GM12878 (cell line): ENCODE results near the gene IPCEF1. TPM values are rescaled to one million over a fixed set of nuclear protein-coding genes. Genes with fewer than 3 reads are reported as not detected.

Experiments used
- ATAC-seq: fragments of 200-7000 bp; cut with Tn5 transposase; 3 replicates; pipeline ENCODE4 v1.9.1; 2020; ENCODE audit warnings: mild to moderate bottlenecking, moderate library complexity
- BruUV-seq: library from RNA; stranded (reverse); fragments of 400-500 nt; replicated peaks from 2 replicates; lab custom pipeline; 2021; lab: Mats Ljungman, UMichigan
- CTCF ChIA-PET: fragments of 300-600 bp; sonication (Branson Sonifier 250); formaldehyde crosslinking; extraction: SDS; loops from one replicate; lab custom pipeline; 2021; ENCODE audit warnings: inconsistent platforms; lab: Yijun Ruan, JAX
- POLR2A ChIA-PET: fragments of 350-600 bp; formaldehyde crosslinking; extraction: SDS; loops from one replicate; lab custom pipeline; 2021; ENCODE audit warnings: inconsistent platforms; lab: Charles Lee
- RAD21 ChIA-PET: fragments of 300-600 bp; sonication (Branson Sonifier 250); formaldehyde crosslinking; loops from one replicate; lab custom pipeline; 2023; ENCODE audit warnings: antibody characterized with exemption; ENCODE audit not compliant: unreplicated experiment; lab: Charles Lee
- SMC1A ChIA-PET: fragments of 300-600 bp; sonication (Branson Sonifier 250); formaldehyde crosslinking; loops from one replicate; lab custom pipeline; 2023; ENCODE audit not compliant: unreplicated experiment, uncharacterized antibody; lab: Charles Lee
- DNase-seq: peaks from one replicate; pipeline ENCODE4 v3.0.0-alpha.2; 2011; ENCODE audit warnings: low read depth, low spot score
- FAIRE-seq: peaks from 3 replicates; lab custom pipeline; 2011; peaks lifted over from hg19 to GRCh38; lab: Jason Lieb, UNC
- H2AFZ ChIP-seq: 2 replicates; pipeline ENCODE4 v1.6.0; 2011; ENCODE audit warnings: low read depth, low read length, control low read depth; ENCODE audit not compliant: control insufficient read depth
- H3K27ac ChIP-seq: 2 replicates; pipeline ENCODE4 v1.5.1; 2011; ENCODE audit warnings: control low read depth; ENCODE audit not compliant: control insufficient read depth, insufficient read depth
- H3K27me3 ChIP-seq, 2 experiments: replicated peaks in 1 of 2; 2 replicates each; pipeline versions ENCODE4 v1.6.0 to v1.6.1; 2011; ENCODE audit warnings: low read length in 1 of 2; ENCODE audit not compliant: control insufficient read depth in 2 of 2, insufficient read depth in 2 of 2
- H3K36me3 ChIP-seq, 2 experiments: 2 replicates each; pipeline ENCODE4 v1.5.1; 2011; ENCODE audit warnings: low read length in 1 of 2; ENCODE audit not compliant: control insufficient read depth in 2 of 2, insufficient read depth in 2 of 2
- H3K4me1 ChIP-seq: 2 replicates; pipeline ENCODE4 v1.6.1; 2011; ENCODE audit warnings: mild to moderate bottlenecking, low read length, moderate library complexity, mixed read lengths; ENCODE audit not compliant: control insufficient read depth, insufficient read depth
- H3K4me2 ChIP-seq: 2 replicates; pipeline ENCODE4 v1.6.0; 2011; ENCODE audit warnings: control low read depth; ENCODE audit not compliant: control insufficient read depth, insufficient read depth
- H3K4me3 ChIP-seq: fragments of 200-600 bp; sonication (generic); 2 replicates; pipeline ENCODE4 v1.5.1; 2016
- H3K79me2 ChIP-seq: 2 replicates; pipeline ENCODE4 v1.6.0; 2011; ENCODE audit warnings: low read length; ENCODE audit not compliant: control insufficient read depth, insufficient read depth
- H3K9ac ChIP-seq: 2 replicates; pipeline ENCODE4 v1.8.0; 2011; ENCODE audit warnings: low read length, control low read depth, mixed read lengths; ENCODE audit not compliant: control insufficient read depth, insufficient read depth
- H3K9me3 ChIP-seq: replicated peaks from 3 replicates; pipeline ENCODE4 v1.5.1; 2011; ENCODE audit warnings: mild to moderate bottlenecking, low read length; ENCODE audit not compliant: control insufficient read depth, insufficient read depth
- H4K20me1 ChIP-seq: 2 replicates; pipeline ENCODE4 v1.6.0; 2011; ENCODE audit not compliant: control insufficient read depth, insufficient read depth
- CEBPB ChIP-seq, 2 experiments: fragments of 150-350 bp in 1 of 2; IDR thresholded peaks; 2 replicates each; pipeline ENCODE4 v1.6.1; 2012 to 2014; ENCODE audit warnings: low read depth in 2 of 2, low read length in 2 of 2, borderline replicate concordance in 1 of 2, inconsistent platforms in 1 of 2
- CHD2 ChIP-seq: IDR thresholded peaks from 2 replicates; pipeline ENCODE4 v1.6.1; 2011; ENCODE audit warnings: low read depth, low read length, improper control_type of control experiment, borderline replicate concordance
- ETV6 ChIP-seq, 2 experiments: fragments of 450-650 bp in 1 of 2; IDR thresholded peaks in 1 of 2; conservative IDR thresholded peaks in 1 of 2; 2 replicates each; pipeline ENCODE4 v1.6.1; 2014; ENCODE audit warnings: antibody characterized with exemption in 1 of 2, borderline replicate concordance in 1 of 2, low read depth in 1 of 2, mild to moderate bottlenecking in 1 of 2, moderate library complexity in 1 of 2
- HCFC1 ChIP-seq: fragments of 150-350 bp; IDR thresholded peaks from 2 replicates; pipeline ENCODE4 v1.6.1; 2014; ENCODE audit warnings: low read length
- MEF2B ChIP-seq: fragments of 450-650 bp; IDR thresholded peaks from 2 replicates; pipeline ENCODE4 v1.6.1; 2018; ENCODE audit warnings: mild to moderate bottlenecking, moderate library complexity; ENCODE audit not compliant: partially characterized antibody, poor library complexity, severe bottlenecking
- MTA3 ChIP-seq: IDR thresholded peaks from 2 replicates; pipeline ENCODE4 v1.6.1; 2012; ENCODE audit warnings: low read length, inconsistent platforms, borderline replicate concordance
- NFYB ChIP-seq: IDR thresholded peaks from 2 replicates; pipeline ENCODE4 v1.6.1; 2011; ENCODE audit warnings: low read depth, mild to moderate bottlenecking, low read length, improper control_type of control experiment, moderate library complexity; ENCODE audit not compliant: insufficient read depth
- NR2C1 ChIP-seq: fragments of 450-650 bp; IDR thresholded peaks from 2 replicates; pipeline ENCODE4 v1.6.1; 2017; ENCODE audit warnings: antibody characterized with exemption, mild to moderate bottlenecking, moderate library complexity
- NR2C2 ChIP-seq: IDR thresholded peaks from 2 replicates; pipeline ENCODE4 v1.6.1; 2011; ENCODE audit warnings: borderline replicate concordance, low read depth; ENCODE audit not compliant: control insufficient read depth, insufficient read length
- POLR2AphosphoS2 ChIP-seq: IDR thresholded peaks from 2 replicates; pipeline ENCODE4 v1.6.1; 2011; ENCODE audit warnings: low read depth, mild to moderate bottlenecking, low read length, improper control_type of control experiment, moderate library complexity
- POU2F2 ChIP-seq: IDR thresholded peaks from 3 replicates; pipeline ENCODE4 v1.6.1; 2011; ENCODE audit warnings: low read depth, mild to moderate bottlenecking, low read length, borderline replicate concordance
- RB1 ChIP-seq: fragments of 450-650 bp; formaldehyde crosslinking; IDR thresholded peaks from 2 replicates; pipeline ENCODE4 v1.6.1; 2017; ENCODE audit warnings: mild to moderate bottlenecking, borderline replicate concordance
- SP1 ChIP-seq: IDR thresholded peaks from one replicate; pipeline ENCODE4 v1.6.1; 2011; ENCODE audit warnings: low read depth, low read length
- SRF ChIP-seq, 2 experiments: IDR thresholded peaks; 2 replicates each; pipeline ENCODE4 v1.6.1; 2011; ENCODE audit warnings: low read depth in 2 of 2, low read length in 2 of 2, mild to moderate bottlenecking in 1 of 2, moderate library complexity in 1 of 2
- ZSCAN29 ChIP-seq: fragments of 450-650 bp; IDR thresholded peaks from 2 replicates; pipeline ENCODE4 v1.6.1; 2017; ENCODE audit warnings: mild to moderate bottlenecking, moderate library complexity
- WGBS: methylation state at CpG from one replicate; pipeline ENCODE4 v1.1.6; 2016; ENCODE audit warnings: low lambda C conversion rate; ENCODE audit not compliant: insufficient replicate concordance, insufficient coverage; ENCODE audit errors: missing lambda C conversion rate; 5-methylcytosine and 5-hydroxymethylcytosine counted together
- in situ Hi-C: fragments of 300-500 bp; cut with MboI; formaldehyde crosslinking; loops from 9 replicates; pipeline ENCODE4 v1.14.3; 2018; ENCODE audit warnings: mixed read lengths
- intact Hi-C: fragments of 100-400 bp; cut with micrococcal nuclease; formaldehyde crosslinking; loops from one replicate; pipeline ENCODE4 v1.14.2; 2022; ENCODE audit not compliant: unreplicated experiment
- polyA plus RNA-seq, 11 experiments: library from polyadenylated mRNA; depleted of rRNA in 4 of 11; unstranded in 6 of 11; stranded (reverse) in 5 of 11; fragments of >200 nt; fragmentation: Nextera tagmentation in 4 of 11; fragmentation: Illumina TruSeq in 1 of 11; extraction: Ambion mirVana in 4 of 11; extraction: Trizol in 1 of 11; gene quantifications; 1 replicate in 1 of 11; 2 replicates in 10 of 11; pipeline versions ENCODE4 v1.2.1 to v1.2.3, GENCODE V29; 2011 to 2016; ENCODE audit warnings: inconsistent platforms in 2 of 11, missing spikeins in 2 of 11, low read depth in 1 of 11
- total RNA-seq, 4 experiments: library from RNA; depleted of rRNA in 3 of 4; stranded (reverse); fragments of >200 nt in 3 of 4; fragmentation: Illumina TruSeq in 1 of 4; extraction: Trizol in 1 of 4; gene quantifications; 2 replicates each; pipeline versions ENCODE4 v1.2.1 to v1.2.3, GENCODE V29; 2013 to 2021
- TF ChIP-seq, protein P1 (sequence below): IDR thresholded peaks from 2 replicates; pipeline ENCODE4 v1.6.1; 2011; ENCODE audit warnings: borderline replicate concordance, low read depth, mild to moderate bottlenecking, moderate library complexity, mixed read lengths, low read length; ENCODE audit not compliant: insufficient read depth; ENCODE audit errors: extremely low read length
- TF ChIP-seq, protein P2 (sequence below): fragments of 450-650 bp; IDR thresholded peaks from 2 replicates; pipeline ENCODE4 v1.6.1; 2017; ENCODE audit warnings: borderline replicate concordance

Gene IPCEF1
- total and polyA plus RNA-seq, 10 of the 15 experiments (the other 5 are each of a cell fraction or from before 2014, with no cell fraction given): 1.3 to 137 (median 4.2) TPM

DNA sequence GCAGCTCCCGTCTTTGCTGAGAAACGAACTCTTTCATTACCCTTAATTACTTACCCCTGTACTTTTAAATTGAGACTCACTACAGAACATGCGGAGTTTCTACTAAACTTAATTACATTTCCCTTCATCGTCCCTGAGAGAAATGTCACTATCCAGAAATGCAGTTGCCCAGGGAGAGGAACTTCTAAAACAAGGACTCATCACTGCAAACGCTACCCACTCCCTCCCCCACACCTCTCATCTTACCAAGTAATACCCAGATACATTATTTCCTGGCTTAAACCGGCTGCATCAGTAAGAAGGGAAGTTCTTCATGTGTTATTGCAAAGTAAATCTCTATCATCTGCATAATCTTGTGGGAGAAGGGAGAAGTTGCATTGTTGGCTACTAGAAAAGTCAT lies 138.3 kb downstream of the IPCEF1 start:
- CTCF ChIA-PET: no interaction called here
- no peak overlapping the region for H3K4me3 ChIP-seq
- in situ Hi-C loops: no loop called here
- no peaks in the 10 kb centered on the region for H4K20me1 ChIP-seq
- DNase-seq: no peak
- RAD21 ChIA-PET: no interaction called here
- H3K9me3 ChIP-seq: no peaks in the 10 kb centered on the region
- BruUV-seq: no TSS peak
- TF ChIP-seq CHD2 (no peak), POU2F2 (no peak), ZSCAN29 (no peak), NFYB (no peak), HCFC1 (no peak), MTA3 (no peak), RB1 (no peak), SP1 (no peak), NR2C2 (no peak), CEBPB (IDR thresholded peaks at IDR 0.05; ENCODE audit: borderline replicate concordance in 1 of 2, low read depth in 2 of 2, low read length in 2 of 2) (no peak), ETV6 (conservative IDR thresholded peaks at IDR 0.05 in 1 of 2, IDR thresholded peaks at IDR 0.05 in 1 of 2; ENCODE audit: borderline replicate concordance in 1 of 2, low read depth in 1 of 2) (no peak), SRF (IDR thresholded peaks at IDR 0.05; ENCODE audit: low read depth in 2 of 2, low read length in 2 of 2) (no peak), NR2C1 (no peak), POLR2AphosphoS2 (no peak), MEF2B (no peak)
- TF ChIP-seq, protein P1, sequence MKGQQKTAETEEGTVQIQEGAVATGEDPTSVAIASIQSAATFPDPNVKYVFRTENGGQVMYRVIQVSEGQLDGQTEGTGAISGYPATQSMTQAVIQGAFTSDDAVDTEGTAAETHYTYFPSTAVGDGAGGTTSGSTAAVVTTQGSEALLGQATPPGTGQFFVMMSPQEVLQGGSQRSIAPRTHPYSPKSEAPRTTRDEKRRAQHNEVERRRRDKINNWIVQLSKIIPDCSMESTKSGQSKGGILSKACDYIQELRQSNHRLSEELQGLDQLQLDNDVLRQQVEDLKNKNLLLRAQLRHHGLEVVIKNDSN: no peak
- TF ChIP-seq, protein P2, sequence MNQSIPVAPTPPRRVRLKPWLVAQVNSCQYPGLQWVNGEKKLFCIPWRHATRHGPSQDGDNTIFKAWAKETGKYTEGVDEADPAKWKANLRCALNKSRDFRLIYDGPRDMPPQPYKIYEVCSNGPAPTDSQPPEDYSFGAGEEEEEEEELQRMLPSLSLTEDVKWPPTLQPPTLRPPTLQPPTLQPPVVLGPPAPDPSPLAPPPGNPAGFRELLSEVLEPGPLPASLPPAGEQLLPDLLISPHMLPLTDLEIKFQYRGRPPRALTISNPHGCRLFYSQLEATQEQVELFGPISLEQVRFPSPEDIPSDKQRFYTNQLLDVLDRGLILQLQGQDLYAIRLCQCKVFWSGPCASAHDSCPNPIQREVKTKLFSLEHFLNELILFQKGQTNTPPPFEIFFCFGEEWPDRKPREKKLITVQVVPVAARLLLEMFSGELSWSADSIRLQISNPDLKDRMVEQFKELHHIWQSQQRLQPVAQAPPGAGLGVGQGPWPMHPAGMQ: no peak
- SMC1A ChIA-PET: interaction anchor here (0.7 to 1.5 kb wide), 3 partner anchors 18 to 97 kb away, joined by 3 to 4 read pairs (median 4); no protein-coding TSS in a partner anchor
- ATAC-seq: no peak
- no peak for FAIRE-seq
- intact Hi-C loops: no loop called here
- H3K79me2 ChIP-seq: peaks cover under 1% of the 10 kb centered on the region
- peaks cover 3 to 15% of the 10 kb centered on the region in 2 experiments; a peak in 3 of 4 replicates for H3K36me3 ChIP-seq
- H3K27ac ChIP-seq: no peak overlapping the region
- H3K4me1 ChIP-seq: no peaks in the 10 kb centered on the region
- POLR2A ChIA-PET: no interaction called here
- WGBS: 25% methylated on average over 6 of the region's 6 CpGs
- no peaks in the 10 kb centered on the region; a peak in 1 of 4 replicates for H3K27me3 ChIP-seq
- no peak overlapping the region; the same call in 1 of the 2 replicates for H2AFZ ChIP-seq
- no peak overlapping the region for H3K9ac ChIP-seq
- no peak overlapping the region for H3K4me2 ChIP-seq
